Posterior vena cava (tissue), 2 donors: Measurements from ENCODE around the gene KCNQ1OT1. TPM values are rescaled to one million over a fixed set of nuclear protein-coding genes. Genes with fewer than 3 reads are reported as not detected.

Experiments used
- DNase-seq: peaks from one replicate; pipeline ENCODE4 v3.0.0-alpha.2; 2020; ENCODE audit warnings: low spot score
- intact Hi-C, 2 donors: fragments of 100-400 bp; cut with DNase I; formaldehyde crosslinking; loops; one replicate each; pipeline versions ENCODE4 v1.14.1 to v1.14.2; 2022 to 2023
- total RNA-seq, 2 donors: library from RNA; stranded (reverse); fragmentation: NEBNext Ultra II Directional; extraction: Animal tissue kit (Norgen Biotek cat#: 25700); gene quantifications; one replicate each; pipeline ENCODE4 v1.2.1, GENCODE V29; 2021
- donor health status: DM: yes; HTN: yes; CAD: no.
- donor health status: DM: yes; HTN: yes; CAD: no.

KCNQ1OT1 gene
- total RNA-seq, 2 donors from 2014 or later: 1.8 to 3.5 TPM

- peak; percentile 82 for DNase-seq
- intact Hi-C loops: loop anchor here (1.0 to 10.0 kb wide), 2 partner anchors 128 to 176 kb away; partner anchors contain the start of gene CDKN1C (in 1 of the 2)
Measured at GRCh38 chr11:2708757-2709281, 9.0 kb upstream of the KCNQ1OT1 start.

GRCh38 chr11:2708151-2708581, 8.4 kb upstream of the KCNQ1OT1 start:
- intact Hi-C loops: loop anchor here in 1 of 2 donors (10.0 kb wide), 1 partner anchor 177 kb away; the partner anchor contains the start of gene CDKN1C
- peak; percentile 86 for DNase-seq

GRCh38 chr11:2707736-2708135, 7.9 kb upstream of the KCNQ1OT1 start:
- DNase-seq: peak; percentile 75
- intact Hi-C loops: loop anchor here in 1 of 2 donors (10.0 kb wide), 1 partner anchor 177 kb away; the partner anchor contains the start of gene CDKN1C

- intact Hi-C loops: loop anchor here in 1 of 2 donors (10.0 kb wide), 1 partner anchor 178 kb away; the partner anchor contains the start of gene CDKN1C
- DNase-seq: peak; percentile 61
Measured at GRCh38 chr11:2706321-2706720, 6.5 kb upstream of the KCNQ1OT1 start.

GRCh38 chr11:2704896-2705606, 5.3 kb upstream of the KCNQ1OT1 start:
- peak; percentile 58 for DNase-seq
- intact Hi-C loops: loop anchor here in 1 of 2 donors (10.0 kb wide), 1 partner anchor 180 kb away; the partner anchor contains the start of gene CDKN1C

- intact Hi-C loops: loop anchor here in 1 of 2 donors (10.0 kb wide), 1 partner anchor 180 kb away; the partner anchor contains the start of gene CDKN1C
- DNase-seq: peak; percentile 68
Measured at GRCh38 chr11:2704356-2704755, 4.6 kb upstream of the KCNQ1OT1 start.

- peak; percentile 73 for DNase-seq
Measured at GRCh38 chr11:2703363-2704141, 3.8 kb upstream of the KCNQ1OT1 start.

GRCh38 chr11:2702771-2703362, 3.1 kb upstream of the KCNQ1OT1 start:
- no peak for DNase-seq

More at GRCh38 chr11:2703363-2704141, 3.8 kb upstream of the KCNQ1OT1 start:
- intact Hi-C loops: loop anchor here in 1 of 2 donors (10.0 kb wide), 1 partner anchor 181 kb away; the partner anchor contains the start of gene CDKN1C

GRCh38 chr11:2701898-2702434, 2.2 kb upstream of the KCNQ1OT1 start:
- DNase-seq: no peak

More at GRCh38 chr11:2702771-2703362, 3.1 kb upstream of the KCNQ1OT1 start:
- intact Hi-C loops: loop anchor here in 1 of 2 donors (10.0 kb wide), 1 partner anchor 182 kb away; the partner anchor contains the start of gene CDKN1C

GRCh38 chr11:2701230-2701629, 1.4 kb upstream of the KCNQ1OT1 start:
- intact Hi-C loops: loop anchor here in 1 of 2 donors (10.0 kb wide), 1 partner anchor 184 kb away; the partner anchor contains the start of gene CDKN1C
- peak; percentile 66 for DNase-seq

More at GRCh38 chr11:2701898-2702434, 2.2 kb upstream of the KCNQ1OT1 start:
- intact Hi-C loops: loop anchor here in 1 of 2 donors (10.0 kb wide), 1 partner anchor 183 kb away; the partner anchor contains the start of gene CDKN1C

GRCh38 chr11:2700415-2701211, 819 bp upstream of the KCNQ1OT1 start:
- peak; percentile 91 for DNase-seq
- intact Hi-C loops: loop anchor here in 1 of 2 donors (10.0 kb wide), 1 partner anchor 184 kb away; the partner anchor contains the start of gene CDKN1C

GRCh38 chr11:2699185-2699530, 636 bp downstream of the KCNQ1OT1 start:
- peak; percentile 82 for DNase-seq
- intact Hi-C loops: loop anchor here in 1 of 2 donors (5.0 kb wide), 1 partner anchor 112 kb away; no protein-coding TSS in a partner anchor

GRCh38 chr11:2698386-2699184, 1.2 kb downstream of the KCNQ1OT1 start:
- intact Hi-C loops: loop anchor here in 1 of 2 donors (5.0 kb wide), 1 partner anchor 111 kb away; no protein-coding TSS in a partner anchor
- peak; percentile 58 for DNase-seq

- no peak for DNase-seq
- intact Hi-C loops: loop anchor here in 1 of 2 donors (5.0 kb wide), 1 partner anchor 111 kb away; no protein-coding TSS in a partner anchor
Measured at GRCh38 chr11:2697866-2698265, 1.9 kb downstream of the KCNQ1OT1 start.

- no peak for DNase-seq
- intact Hi-C loops: loop anchor here in 1 of 2 donors (5.0 kb wide), 1 partner anchor 109 kb away; no protein-coding TSS in a partner anchor
Measured at GRCh38 chr11:2696455-2696854, 3.3 kb downstream of the KCNQ1OT1 start.
